Psoas muscle (tissue), 8 donors: ENCODE results near the gene ZNF711. TPM values are rescaled to one million over a fixed set of nuclear protein-coding genes. Genes with fewer than 3 reads are reported as not detected.

Experiments used
- ATAC-seq, 4 donors: fragments of 200-7000 bp; cut with Tn5 transposase; one replicate each; pipeline ENCODE4 v1.9.1; 2020; ENCODE audit warnings: moderate library complexity in 3 of 4, mild to moderate bottlenecking in 2 of 4
- DNase-seq, 2 donors: peaks; one replicate each; pipeline ENCODE4 v3.0.0-alpha.2; 2020
- H3K27ac ChIP-seq: fragments of 200-600 bp; one replicate; pipeline ENCODE4 v1.8.0; 2022
- H3K27me3 ChIP-seq, 3 donors: fragments of 200-600 bp in 1 of 3; one replicate each; pipeline versions ENCODE4 v1.6.1 to v1.8.0; 2013 to 2022; ENCODE audit warnings: low read length in 2 of 3, mild to moderate bottlenecking in 2 of 3, moderate library complexity in 1 of 3; ENCODE audit not compliant: insufficient read depth in 3 of 3
- H3K36me3 ChIP-seq, 2 donors: fragments of 200-600 bp in 1 of 2; one replicate each; pipeline versions ENCODE4 v1.6.1 to v1.8.0; 2013 to 2022; ENCODE audit warnings: low read depth in 1 of 2, mild to moderate bottlenecking in 1 of 2, moderate library complexity in 1 of 2; ENCODE audit not compliant: insufficient read depth in 1 of 2
- H3K4me1 ChIP-seq: fragments of 200-600 bp; one replicate; pipeline ENCODE4 v1.8.0; 2022
- H3K4me3 ChIP-seq: fragments of 200-600 bp; one replicate; pipeline ENCODE4 v1.8.0; 2022; ENCODE audit warnings: mild to moderate bottlenecking
- H3K9me3 ChIP-seq: fragments of 200-600 bp; one replicate; pipeline ENCODE4 v1.8.0; 2022
- CTCF ChIP-seq: fragments of 200-600 bp; IDR thresholded peaks from one replicate; pipeline ENCODE4 v1.8.0; 2022; ENCODE audit warnings: antibody characterized with exemption
- WGBS, 3 donors: extraction: QIAGEN DNeasy Blood & Tissue Kit; methylation state at CpG; one replicate each; pipeline versions ENCODE4 v1.1.6 to v1.1.7; 2013; 5-methylcytosine and 5-hydroxymethylcytosine counted together
- intact Hi-C, 2 donors: fragments of 100-400 bp; cut with DNase I; formaldehyde crosslinking; loops; one replicate each; pipeline versions ENCODE4 v1.11.0 to v1.14.2; 2022
- long read RNA-seq, 2 donors: library from polyadenylated mRNA; unstranded; transcript quantifications; one replicate each; pipeline ENCODE4 v2.0.0, GENCODE V29; 2021
- polyA plus RNA-seq, 3 donors: library from polyadenylated mRNA; stranded (reverse); fragments of 200-250 nt; gene quantifications; one replicate each; pipeline ENCODE4 v1.2.3, GENCODE V29; 2013
- total RNA-seq, 4 donors: library from RNA; stranded (reverse); fragmentation: NEBNext Ultra II Directional in 2 of 4; extraction: Animal tissue kit (Norgen Biotek cat#: 25700) in 2 of 4; gene quantifications; one replicate each; pipeline versions ENCODE4 v1.2.1 to v1.2.4, GENCODE V29; 2021 to 2023
- donor health status: healthy with polysubstance abuse.
- donor health status: DM: no; HTN: no; CAD: no; lungs with moderate emphysema.
- donor health status: Bipolar disorder and iron deficiency.
- donor health status: healthy.
- donor health status: DM: yes; HTN: yes; CAD: no.
- donor health status: DM: no; HTN: no; CAD: no.
- donor health status: DM: no; HTN: no; CAD: no.
- donor health status: DM: yes; HTN: yes; CAD: no.

Gene ZNF711
- total RNA-seq (under 1 TPM; 0.11 to 0.86 (median 0.56) TPM), polyA plus RNA-seq (under 1 TPM; 0.25 to 0.39 (median 0.30) TPM)
- long read RNA-seq, donor 1, partial matches to known transcripts, result 0 of 1 reads
- long read RNA-seq, donor 1, other reads (novel, unspliced or antisense), result 1 of 1 reads
- long read RNA-seq, donor 2, partial matches to known transcripts, result 1 of 1 reads
- long read RNA-seq, donor 2, other reads (novel, unspliced or antisense), result 0 of 1 reads

- DNase-seq (peak; percentile 26 to 51), ATAC-seq (peak; percentile 23 to 61 (median 30))
- Histone ChIP-seq H3K36me3 (no peaks in the 10 kb centered on the region), H3K27ac (no peak within 1 kb of the TSS), H3K4me1 (no peaks in the 10 kb centered on the region), H3K27me3 (no peaks in the 10 kb centered on the region), H3K9me3 (peaks cover 3% of the 10 kb centered on the region), H3K4me3 (peak within 1 kb of the TSS; percentile 70)
- intact Hi-C loops, result no loop called here
- TF ChIP-seq CTCF, result no peak
- WGBS, 3 donors, result 1 to 29% (median 1%) methylated on average over 30 to 65 of the region's 65 CpGs
Observed at GRCh38 chrX:85243761-85244449, at the start of gene ZNF711, which contains the start of gene SATL1. ZNF711 (plus strand) TSS chrX:85243991; CDS start chrX:85247573, 3,582 bp downstream. SATL1 (minus strand) TSS chrX:85243779; CDS start chrX:85108968, 134,811 bp downstream.

- no peaks in the 10 kb centered on the region for H3K27me3 ChIP-seq
- H3K4me3 ChIP-seq, result no peak overlapping the region
- intact Hi-C loops, result no loop called here
- no peak overlapping the region for H3K27ac ChIP-seq
- 0 to 89% (median 51%) methylated on average over 1 of the region's 1 CpG for WGBS, 3 donors
- no peak for TF ChIP-seq CTCF
- H3K9me3 ChIP-seq, result peaks cover 3% of the 10 kb centered on the region
- ATAC-seq (no peak), DNase-seq (no peak)
- H3K4me1 ChIP-seq, result no peaks in the 10 kb centered on the region
- H3K36me3 ChIP-seq, result no peaks in the 10 kb centered on the region
Observed at GRCh38 chrX:85196319-85196718, 47.5 kb upstream of the ZNF711 start.

GRCh38 chrX:85203461-85203970 is 40.3 kb upstream of the ZNF711 start:
- Histone ChIP-seq H3K36me3 (no peaks in the 10 kb centered on the region), H3K4me3 (no peak overlapping the region), H3K27ac (no peak overlapping the region), H3K9me3 (no peaks in the 10 kb centered on the region), H3K4me1 (no peaks in the 10 kb centered on the region), H3K27me3 (peaks cover 0 to 11% (median 0%) of the 10 kb centered on the region in 3 donors)
- intact Hi-C loops, result no loop called here
- ATAC-seq (no peak), DNase-seq (peak in 1 of 2 donors; percentile 26)
- WGBS, 3 donors, result 90 to 93% (median 92%) methylated on average over 7 to 8 of the region's 8 CpGs
- no peak for TF ChIP-seq CTCF

- Histone ChIP-seq H3K27ac (no peak overlapping the region), H3K4me3 (no peak overlapping the region), H3K27me3 (no peaks in the 10 kb centered on the region), H3K4me1 (no peaks in the 10 kb centered on the region), H3K9me3 (no peaks in the 10 kb centered on the region), H3K36me3 (no peaks in the 10 kb centered on the region)
- ATAC-seq, result no peak
- no peak for TF ChIP-seq CTCF
- DNase-seq, result no peak
- intact Hi-C loops, result no loop called here
- 69 to 92% (median 81%) methylated on average over 3 of the region's 3 CpGs for WGBS, 3 donors
Observed at GRCh38 chrX:85213792-85214530, 29.8 kb upstream of the ZNF711 start.
